H7 (cell line): Measurements from ENCODE around the gene SNX32. TPM values are rescaled to one million over a fixed set of nuclear protein-coding genes. Genes with fewer than 3 reads are reported as not detected.
"Not testable (repeated sequence)": the region's sequence is repeated elsewhere in the genome, so short reads cannot be mapped to it uniquely, and the experiment has no call there.

Experiments
- DNase-seq: peaks from one replicate; pipeline ENCODE4 v3.0.0; 2012
- H3K27me3 ChIP-seq: 2 replicates; pipeline ENCODE4 v1.6.0; 2011; ENCODE audit warnings: mild to moderate bottlenecking, low read length; ENCODE audit not compliant: control insufficient read depth, insufficient read depth
- H3K36me3 ChIP-seq: replicated peaks from 2 replicates; pipeline ENCODE4 v1.5.1; 2011; ENCODE audit warnings: low read length; ENCODE audit not compliant: control insufficient read depth, insufficient read depth
- H3K4me3 ChIP-seq: 2 replicates; pipeline ENCODE4 v1.5.1; 2011; ENCODE audit warnings: low read depth, mild to moderate bottlenecking, control low read depth, low read length, moderate library complexity; ENCODE audit not compliant: insufficient read depth
- total RNA-seq: library from RNA; depleted of rRNA; stranded (reverse); fragments of >200 nt; shearing (Covaris generic); gene quantifications from 2 replicates; pipeline ENCODE4 v1.2.3, GENCODE V29; 2014

SNX32 gene
- total RNA-seq, 1 experiment from 2014 or later = 0.80 TPM

DNA sequence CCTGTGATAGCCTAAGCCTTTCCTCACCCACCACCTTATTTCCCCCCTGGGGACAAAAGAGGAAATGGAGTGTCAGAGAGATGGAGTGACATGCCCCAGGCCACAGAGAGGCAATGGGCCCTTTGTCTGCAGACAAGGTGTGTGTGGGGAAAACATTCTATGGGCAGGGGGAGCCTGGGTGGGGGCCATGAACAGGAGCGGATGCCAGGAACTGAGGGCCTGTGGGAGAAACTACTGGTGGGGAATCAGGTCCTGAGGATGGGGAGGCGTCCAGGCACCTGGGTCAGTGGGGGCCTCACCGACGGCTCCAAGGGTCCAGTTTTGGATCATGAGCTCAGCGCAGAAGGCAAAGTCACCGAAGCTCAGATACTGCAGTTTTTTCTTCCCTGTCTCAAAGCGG, 51.5 kb downstream of the SNX32 start:
- Histone ChIP-seq H3K27me3 (peaks cover 12% of the 10 kb centered on the region), H3K4me3 (no peak overlapping the region), H3K36me3 (peaks cover 34% of the 10 kb centered on the region)
- DNase-seq = no peak

DNA sequence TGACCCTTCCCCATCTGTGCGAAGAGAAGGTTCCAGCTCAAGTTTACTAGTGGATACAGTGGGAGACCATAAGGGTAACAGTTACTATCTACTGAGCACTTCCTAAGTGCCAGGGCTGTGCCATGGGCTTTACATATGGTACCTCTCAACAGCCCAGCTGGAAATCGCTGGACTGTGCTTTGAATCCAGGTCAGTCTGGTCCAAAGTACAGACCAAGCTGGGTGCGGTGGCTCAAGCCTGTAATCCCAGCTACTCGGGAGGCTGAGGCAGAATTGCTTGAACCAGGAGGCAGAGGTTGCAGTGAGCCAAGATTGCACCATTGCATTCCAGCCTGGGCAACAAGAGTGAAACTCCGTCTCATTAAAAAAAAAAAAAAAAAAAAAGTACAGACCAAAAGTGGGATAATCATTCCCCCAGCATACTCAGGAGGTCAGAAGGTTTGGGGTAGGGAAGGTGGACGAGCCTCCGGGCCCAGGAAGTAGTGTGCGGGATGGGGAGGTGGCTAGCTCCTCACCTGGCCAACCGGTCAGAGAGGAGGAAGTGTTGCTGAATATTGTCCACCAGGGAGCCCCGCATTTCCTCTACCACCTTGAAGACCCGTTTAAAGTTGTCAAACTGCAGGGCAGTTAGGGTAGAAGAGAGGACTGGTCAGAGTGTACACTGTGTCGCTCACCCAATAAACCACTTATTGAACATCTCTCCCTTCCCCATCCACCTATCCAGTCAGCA, 52.2 kb downstream of the SNX32 start:
- H3K36me3 ChIP-seq = peaks cover 34% of the 10 kb centered on the region
- peaks cover 15% of the 10 kb centered on the region for H3K27me3 ChIP-seq
- no peak for DNase-seq
- H3K4me3 ChIP-seq = no peak overlapping the region

DNA sequence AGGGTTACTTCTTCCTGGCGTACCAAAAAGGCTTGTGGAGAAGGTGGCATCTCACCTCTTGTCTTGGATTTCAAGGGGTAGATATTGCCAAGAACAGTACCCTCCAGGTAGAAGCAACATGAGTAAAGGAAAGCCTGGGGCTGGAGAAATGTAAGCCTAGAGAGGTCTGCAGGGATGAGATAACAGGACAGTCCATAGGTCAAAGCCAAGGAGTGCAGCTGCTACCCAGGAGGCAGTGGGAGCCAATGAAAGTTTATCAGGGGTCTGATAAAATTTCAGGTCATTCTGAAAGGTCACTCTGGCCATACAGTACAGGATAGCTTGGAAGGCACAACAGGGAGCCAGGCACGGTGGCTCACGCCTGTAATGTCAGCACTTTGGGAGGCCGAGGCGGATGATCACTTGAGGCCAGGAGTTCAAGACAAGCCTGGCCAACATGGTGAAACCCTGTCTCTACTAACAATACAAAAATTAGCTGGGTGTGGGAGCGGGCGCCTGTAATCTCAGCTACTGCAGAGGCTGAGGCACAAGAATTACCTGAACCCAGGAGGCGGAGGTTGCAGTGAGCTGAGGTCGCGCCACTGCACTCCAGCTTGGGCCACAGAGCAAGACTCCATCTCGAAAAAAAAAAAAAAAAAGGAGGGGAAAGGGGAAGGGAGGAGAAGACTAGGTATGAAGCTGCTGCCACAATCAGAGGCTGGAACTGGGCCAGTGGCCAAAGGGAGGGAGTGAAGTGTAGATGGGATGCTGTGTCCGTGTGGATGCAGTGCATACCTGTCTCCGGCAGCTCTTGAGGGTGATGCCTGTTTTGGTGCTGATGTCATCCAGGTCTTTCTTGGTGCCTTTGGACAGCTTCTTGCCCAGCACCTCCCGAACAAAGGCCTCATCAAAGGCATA, 53.3 kb downstream of the SNX32 start:
- H3K36me3 ChIP-seq = peaks cover 34% of the 10 kb centered on the region
- DNase-seq = no peak
- H3K27me3 ChIP-seq = peaks cover 17% of the 10 kb centered on the region
- H3K4me3 ChIP-seq = peak overlapping the region; percentile 75

DNA sequence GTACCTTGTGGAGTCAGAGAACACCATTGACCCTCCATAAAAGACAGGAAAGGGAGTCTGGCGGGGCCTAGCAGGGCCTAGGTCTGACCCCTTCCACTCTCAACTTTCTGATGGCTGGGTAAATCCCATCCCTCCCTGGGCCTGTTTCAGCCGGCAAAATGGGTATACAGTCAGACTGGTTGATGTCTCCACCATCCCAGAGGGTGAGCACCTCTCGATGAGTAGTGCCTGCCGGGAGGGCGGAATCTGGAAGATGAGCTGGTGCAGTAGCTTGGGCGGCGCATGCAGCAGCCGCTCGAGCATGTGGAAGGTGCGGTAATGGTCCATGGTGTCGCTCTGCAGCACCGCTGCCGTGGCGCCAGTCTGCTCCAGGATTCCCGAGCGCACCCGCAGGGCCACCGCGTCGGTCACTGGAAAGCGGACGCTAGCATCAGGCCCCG, 54.0 kb downstream of the SNX32 start:
- Histone ChIP-seq H3K4me3 (peak overlapping the region; percentile 75), H3K27me3 (peaks cover 17% of the 10 kb centered on the region), H3K36me3 (peaks cover 34% of the 10 kb centered on the region)
- no peak for DNase-seq

GRCh38 chr11:65888163-65888814, 54.5 kb downstream of the SNX32 start, which contains the start of gene FIBP:
TSS of gene FIBP (minus strand) at chr11:65888471. CDS start at chr11:65888418, 53 bp downstream.
- Histone ChIP-seq H3K27me3 (peaks cover 17% of the 10 kb centered on the region), H3K4me3 (peak within 1 kb of the TSS; percentile 75), H3K36me3 (peaks cover 32% of the 10 kb centered on the region)
- DNase-seq = peak; percentile 100

- Histone ChIP-seq H3K4me3 (peak within 1 kb of the TSS; percentile 95), H3K27me3 (peaks cover 17% of the 10 kb centered on the region), H3K36me3 (peaks cover 13% of the 10 kb centered on the region)
- peak; percentile 99 for DNase-seq
These were observed 56.8 kb downstream of the SNX32 start, which contains the start of gene CCDC85B for GRCh38 chr11:65890324-65891218. TSS of gene CCDC85B (plus strand) at chr11:65890673. CDS start at chr11:65890784, 111 bp downstream.

DNA sequence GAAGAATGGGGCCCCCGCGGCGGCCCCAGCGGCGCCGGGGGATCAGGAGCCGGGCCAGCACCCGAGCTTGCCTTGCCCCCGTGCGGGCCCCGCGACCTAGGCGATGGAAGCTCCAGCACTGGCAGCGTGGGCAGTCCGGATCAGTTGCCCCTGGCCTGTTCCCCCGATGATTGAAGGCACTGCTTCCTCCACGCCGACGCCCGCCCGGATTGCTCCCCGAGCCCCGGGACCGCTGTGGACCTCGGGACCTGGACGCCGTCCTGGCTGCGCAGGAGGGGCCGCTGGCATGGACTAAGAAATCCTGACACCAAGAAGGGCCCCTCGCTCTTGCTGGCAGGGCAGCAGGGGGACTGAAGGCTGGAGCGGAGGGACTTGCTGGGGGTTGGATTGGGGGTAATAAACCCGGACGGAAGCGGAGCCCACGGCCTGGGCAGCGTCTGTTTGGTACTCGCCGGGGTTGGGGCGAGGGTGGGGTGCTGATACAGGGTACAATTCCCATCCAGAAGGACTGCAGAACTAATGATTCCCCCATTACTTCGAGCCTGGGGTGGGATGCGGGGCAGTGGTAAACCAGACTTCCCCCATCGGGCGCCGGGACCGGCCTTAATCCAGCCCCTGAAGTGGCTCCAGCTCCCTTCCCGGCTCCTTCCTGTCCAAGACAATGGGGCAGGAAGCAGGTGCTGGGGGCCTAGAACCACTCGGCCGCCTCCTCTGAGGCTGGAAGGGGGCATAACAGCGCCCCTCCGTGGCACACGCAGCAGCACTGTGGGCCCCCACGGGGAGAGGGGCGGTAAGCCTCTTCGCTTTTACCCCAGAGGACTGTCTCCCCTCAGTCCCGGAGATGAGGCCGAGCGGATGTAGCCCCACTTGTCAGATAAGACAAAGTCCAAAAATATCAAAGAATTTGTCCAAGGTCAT, 57.7 kb downstream of the SNX32 start:
- Histone ChIP-seq H3K36me3 (peaks cover 7% of the 10 kb centered on the region), H3K4me3 (peak overlapping the region; percentile 95), H3K27me3 (peaks cover 17% of the 10 kb centered on the region)
- DNase-seq = peak; percentile 91

DNA sequence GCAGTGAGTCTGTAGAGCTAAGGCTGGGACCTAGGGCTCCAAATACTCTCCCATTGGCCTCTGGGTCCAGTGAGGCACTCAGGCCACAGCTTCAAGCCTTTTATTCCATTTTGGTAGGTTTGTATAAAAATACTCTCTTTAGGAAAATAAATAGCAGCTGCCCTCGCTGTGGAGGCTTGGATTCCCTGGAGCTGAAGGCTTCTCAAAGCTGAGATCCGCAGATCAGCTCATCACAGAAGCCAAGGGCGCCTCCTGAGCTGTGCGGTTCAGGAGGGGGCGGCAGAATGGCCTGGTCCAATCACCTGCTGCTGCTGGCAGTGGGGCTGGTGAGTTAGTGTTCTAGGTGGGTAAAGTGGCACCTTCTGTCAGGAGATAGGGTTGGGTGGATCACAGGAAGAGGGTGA, 58.4 kb downstream of the SNX32 start:
- DNase-seq, H3K36me3 ChIP-seq: not testable (repeated sequence)
- Histone ChIP-seq H3K27me3 (peaks cover 17% of the 10 kb centered on the region), H3K4me3 (peak overlapping the region; percentile 95)

DNA sequence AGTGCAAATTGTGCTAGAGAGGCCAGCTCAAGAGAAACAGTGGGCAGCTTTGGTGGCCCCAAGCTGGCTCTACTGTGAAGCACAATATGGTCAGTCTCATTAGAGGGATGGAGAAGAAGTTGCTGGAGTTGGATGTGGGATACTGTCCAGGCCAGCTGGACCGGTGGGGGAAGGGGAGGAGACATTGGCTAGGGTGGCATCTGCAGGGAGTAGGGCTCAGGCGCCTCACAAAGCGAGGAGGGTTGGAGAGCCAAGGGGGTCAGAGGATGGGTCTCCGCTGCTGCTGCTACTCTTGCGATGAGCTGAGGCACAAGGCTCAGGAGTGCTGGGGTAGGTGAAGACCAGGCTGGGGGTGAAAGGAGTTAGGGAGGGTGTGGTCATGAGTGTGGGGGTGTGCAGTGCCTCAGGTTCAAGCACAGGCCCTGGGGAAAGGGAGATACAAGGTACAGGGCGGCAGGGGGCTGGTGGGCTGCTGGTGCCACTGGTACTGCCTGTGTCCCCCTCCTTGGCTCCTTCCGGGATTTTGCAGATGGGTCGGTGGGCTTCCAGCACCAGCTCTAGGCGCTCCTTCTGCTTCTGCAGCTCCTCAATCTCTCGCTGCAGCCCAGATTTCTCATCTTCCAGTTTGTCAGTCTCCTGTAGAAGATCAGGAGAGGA, 59.0 kb downstream of the SNX32 start:
- H3K36me3 ChIP-seq = no peaks in the 10 kb centered on the region; the same call in 1 of the 2 replicates
- DNase-seq = no peak
- H3K27me3 ChIP-seq = peaks cover 17% of the 10 kb centered on the region
- H3K4me3 ChIP-seq = no peak overlapping the region

DNA sequence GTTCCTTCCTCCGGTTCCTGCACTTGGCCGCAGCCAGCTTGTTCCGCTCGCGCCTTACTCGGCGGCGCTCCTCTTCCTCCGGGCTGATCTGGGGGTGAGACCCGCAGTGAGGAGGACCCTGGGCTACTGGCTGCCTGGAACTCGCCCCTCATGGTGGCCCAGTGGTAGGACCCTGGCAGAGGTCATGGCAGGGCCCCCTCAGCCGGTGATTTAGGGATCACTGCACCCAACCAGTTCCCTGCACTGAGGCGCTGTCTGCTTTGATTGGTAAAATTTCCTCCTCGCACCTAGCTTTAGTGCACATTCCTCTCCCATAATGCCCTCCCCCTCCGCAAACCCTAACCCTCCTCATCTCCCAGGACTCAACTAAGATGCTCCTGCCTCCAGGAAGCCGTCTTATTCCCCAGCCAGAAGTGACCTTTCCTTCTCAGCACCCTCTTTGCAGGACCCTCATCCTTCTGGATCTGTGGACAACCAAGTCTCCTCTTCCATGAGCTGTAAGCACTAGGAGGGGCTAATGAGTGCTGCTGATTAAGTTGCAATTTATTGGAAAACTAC, 60.4 kb downstream of the SNX32 start:
- DNase-seq = no peak
- no peak overlapping the region for H3K4me3 ChIP-seq
- peaks cover 24% of the 10 kb centered on the region for H3K27me3 ChIP-seq
- no peaks in the 10 kb centered on the region; the same call in 1 of the 2 replicates for H3K36me3 ChIP-seq

DNA sequence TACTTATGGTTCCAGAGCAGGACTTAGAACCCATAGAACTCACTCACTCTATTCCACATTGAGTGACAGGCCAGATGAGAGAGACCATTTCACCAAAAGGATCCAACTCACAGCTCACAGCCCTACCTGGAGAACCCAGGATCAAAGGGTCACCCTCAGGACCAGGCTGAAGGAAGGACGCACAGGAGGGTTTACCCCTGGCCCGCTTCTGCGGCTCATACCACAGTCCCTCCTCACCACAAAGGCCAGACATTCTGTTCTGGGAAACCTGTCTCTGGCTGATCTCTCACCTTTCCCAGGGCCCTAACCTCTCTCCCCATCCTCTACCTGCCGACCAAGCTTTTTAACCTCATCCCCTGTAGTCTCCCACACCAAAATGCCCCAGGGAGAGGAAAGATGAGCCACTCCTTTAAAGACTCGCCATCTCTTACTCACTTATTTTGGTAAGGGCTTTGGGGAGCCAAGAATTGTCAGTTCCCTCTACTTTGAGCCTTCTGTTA, 61.8 kb downstream of the SNX32 start:
- DNase-seq = no peak
- Histone ChIP-seq H3K36me3 (no peaks in the 10 kb centered on the region; the same call in 1 of the 2 replicates), H3K4me3 (no peak overlapping the region), H3K27me3 (peaks cover 25% of the 10 kb centered on the region)
